OCI-LY7 (cell line): ENCODE results near the gene SIPA1L3.

Experiments used
- CTCF ChIP-seq: fragments of 200-600 bp; sonication (generic); conservative IDR thresholded peaks from 2 replicates; pipeline ENCODE4 v1.5.1; 2014; ENCODE audit warnings: mild to moderate bottlenecking, antibody characterized with exemption, low read length, moderate library complexity, mixed read lengths
- EZH2phosphoT487 ChIP-seq: fragments of 200-600 bp; sonication (generic); IDR thresholded peaks from 2 replicates; pipeline ENCODE4 v1.6.1; 2018; ENCODE audit warnings: low read depth, borderline replicate concordance, mild to moderate bottlenecking, mixed run types, antibody characterized with exemption, low read length, moderate library complexity, mixed read lengths

GRCh38 chr19:38158730-38159129, 251.7 kb downstream of the SIPA1L3 start:
- TF ChIP-seq CTCF (no peak), EZH2phosphoT487 (no peak)
